NCI-H146 (cell line): ENCODE data around the gene HNRNPDL.
A peak's percentile ranks its signal among the peaks of the same experiment; 100 is the strongest.
"Not testable (repeated sequence)": the region's sequence is repeated elsewhere in the genome, so short reads cannot be mapped to it uniquely, and the experiment has no call there.

Experiments
- DNase-seq: peaks from one replicate; lab custom pipeline; 2025; lab: John Stamatoyannopoulos, UW

The HNRNPDL gene

DNA sequence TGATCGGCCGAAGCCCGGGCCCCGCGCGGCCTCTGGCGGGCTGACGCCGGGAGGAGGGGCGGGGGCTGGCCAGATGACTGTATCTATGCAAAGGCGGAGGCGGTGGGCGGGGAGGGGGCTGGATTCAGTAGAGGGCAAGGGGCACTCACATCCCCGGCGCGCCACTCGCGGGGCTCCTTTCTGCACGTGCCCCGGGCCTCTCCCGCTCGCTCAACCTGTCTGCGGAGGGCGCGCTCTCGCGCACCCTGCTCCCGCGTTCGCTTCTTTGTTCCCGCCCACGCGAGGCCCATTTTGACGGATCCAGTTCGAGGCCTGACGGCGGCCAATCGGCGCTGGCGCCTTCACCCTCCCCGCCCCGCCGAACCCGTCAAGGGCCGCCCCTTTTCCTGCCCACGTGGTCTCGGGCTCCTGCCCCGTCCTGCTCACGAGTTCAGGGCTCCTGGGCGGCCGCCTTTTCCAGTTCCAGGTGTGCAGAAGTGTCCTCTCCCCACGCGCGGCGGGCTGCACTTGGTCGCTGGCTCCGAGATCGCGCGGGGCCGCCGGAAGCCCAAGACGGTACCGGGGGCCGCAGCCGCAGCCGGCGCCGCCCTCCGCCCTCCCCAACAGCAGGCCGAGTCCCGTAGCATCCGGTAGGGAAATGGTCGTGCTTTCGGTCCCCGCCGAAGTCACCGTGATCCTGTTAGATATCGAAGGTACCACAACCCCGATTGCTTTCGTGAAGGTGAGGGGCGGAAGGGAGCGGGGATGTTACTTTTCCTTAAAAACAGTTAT, at the start of gene HNRNPDL, which contains the start of gene ENOPH1:
Gene HNRNPDL, minus strand, starts transcription at position 270 of the 771 bp plus-strand sequence. CDS start 772 bp downstream, outside the sequence.
Gene ENOPH1, plus strand, starts transcription at position 398 of the 771 bp plus-strand sequence. Its CDS starts 240 bp downstream, at position 638.
- DNase-seq = peak; percentile 97

- no peak for DNase-seq
Observed at GRCh38 chr4:82479562-82479961, 49.3 kb upstream of the HNRNPDL start.

- DNase-seq = not testable (repeated sequence)
Observed at GRCh38 chr4:82477469-82477868, 47.2 kb upstream of the HNRNPDL start.

DNA sequence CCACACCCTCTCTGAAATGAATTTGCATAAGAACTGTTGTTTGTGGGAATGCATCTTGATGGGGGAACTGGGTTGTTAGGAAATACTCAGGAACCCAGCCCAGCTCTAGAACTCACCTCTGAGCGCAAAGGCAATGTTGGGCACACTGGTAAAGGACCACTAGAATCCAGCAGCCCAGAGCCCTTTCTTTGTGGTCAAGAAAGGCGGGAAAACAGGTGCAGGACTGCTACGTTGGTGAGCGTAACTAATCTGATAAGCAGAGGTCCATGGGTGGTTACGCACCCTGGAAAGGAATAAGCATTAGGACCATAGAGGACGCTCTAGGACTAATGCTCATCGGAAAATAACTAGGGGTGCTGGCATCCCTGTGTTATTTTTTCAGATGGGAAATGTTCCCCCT, 45.7 kb upstream of the HNRNPDL start:
- DNase-seq = not testable (repeated sequence)

DNA sequence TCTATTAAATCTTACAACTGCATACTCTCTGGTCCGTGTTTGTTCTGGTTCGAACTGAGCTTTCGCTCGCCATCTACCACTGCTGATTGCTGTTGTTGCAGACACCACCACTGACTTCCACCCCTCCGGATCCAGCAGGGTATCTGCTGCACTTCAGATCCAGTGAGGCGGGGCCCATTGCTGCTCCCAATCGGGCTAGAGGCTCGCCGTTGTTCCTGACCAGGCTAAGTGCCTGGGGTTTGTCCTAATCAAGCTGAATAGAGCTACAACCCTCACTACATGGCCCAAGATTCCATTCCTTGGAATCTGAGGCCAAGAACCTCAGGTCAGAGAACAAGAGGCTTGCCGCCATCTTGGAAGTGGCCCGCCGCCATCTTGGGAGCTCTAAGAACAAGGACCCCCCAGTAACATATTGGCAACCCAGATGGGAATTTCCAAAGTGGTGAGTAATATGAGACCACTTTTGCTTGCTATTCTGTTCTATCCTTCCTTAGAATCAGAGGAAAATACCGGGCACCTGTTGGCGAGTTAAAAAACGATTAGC, 43.4 kb upstream of the HNRNPDL start:
- no peak for DNase-seq

DNA sequence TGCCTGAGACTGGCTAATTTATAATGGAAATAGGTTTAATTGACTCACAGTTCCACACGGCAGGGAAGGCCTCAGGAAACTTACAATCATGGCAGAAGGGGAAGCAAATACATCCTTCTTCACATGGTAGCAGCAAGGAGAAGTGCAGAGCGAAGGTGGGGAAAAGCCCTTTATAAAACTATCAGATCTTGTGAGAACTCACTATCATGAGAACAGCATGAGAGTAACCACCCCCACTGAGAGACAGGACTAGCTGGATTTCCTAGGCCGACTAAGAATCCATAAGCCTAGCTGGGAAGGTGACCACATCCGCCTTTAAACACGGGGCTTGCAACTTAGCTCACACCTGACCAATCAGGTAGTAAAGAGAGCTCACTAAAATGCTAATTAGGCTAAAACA, 42.8 kb upstream of the HNRNPDL start:
- DNase-seq = not testable (repeated sequence)

DNA sequence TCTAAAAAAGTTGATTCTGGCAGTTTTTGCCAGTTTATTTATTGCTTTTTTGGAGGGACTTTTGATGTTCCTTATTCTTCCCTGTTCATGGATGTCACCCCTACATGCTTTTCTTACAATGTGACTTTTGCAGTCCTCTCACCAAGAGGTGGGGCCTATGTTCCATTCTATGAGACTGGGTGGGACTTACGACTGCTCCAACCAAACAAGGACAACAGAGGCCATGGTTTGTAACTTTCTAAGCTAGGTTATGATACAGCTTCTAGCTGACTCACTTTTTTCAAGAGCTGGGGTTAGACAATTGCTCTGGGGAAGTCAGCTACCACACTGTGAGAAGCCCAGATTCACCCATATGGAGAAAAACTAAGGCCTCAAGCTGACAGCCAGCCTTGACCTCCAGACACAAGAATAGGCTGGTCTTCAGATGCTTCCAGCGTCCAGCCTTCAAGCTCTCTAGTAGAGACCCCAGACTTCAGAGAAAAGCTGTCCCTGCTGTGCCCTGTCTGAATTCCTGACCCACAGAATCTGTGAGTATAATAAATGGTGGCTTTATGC, 39.6 kb upstream of the HNRNPDL start:
- DNase-seq = peak; percentile 17

DNA sequence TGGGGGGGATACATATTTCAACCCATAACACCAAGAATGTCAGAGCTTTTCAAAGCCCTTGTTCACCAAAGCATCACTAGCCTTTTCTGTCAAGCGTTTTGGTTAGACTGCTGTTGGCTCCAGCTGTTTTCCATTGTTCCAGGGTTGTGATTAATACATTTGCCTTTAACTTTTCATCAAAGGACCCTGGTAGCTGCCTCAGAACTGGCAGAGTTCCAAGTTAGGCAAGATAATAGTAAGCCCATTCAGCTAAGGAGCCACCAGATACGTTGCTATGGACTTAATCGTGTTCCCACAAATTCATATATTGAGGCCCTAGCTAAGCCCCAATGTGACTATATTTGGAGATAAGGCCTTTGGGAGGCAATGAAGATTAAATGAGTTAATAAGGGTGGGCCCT, 37.2 kb upstream of the HNRNPDL start:
- peak; percentile 67 for DNase-seq

GRCh38 chr4:82463221-82463620, 33.0 kb upstream of the HNRNPDL start:
- no peak for DNase-seq

DNA sequence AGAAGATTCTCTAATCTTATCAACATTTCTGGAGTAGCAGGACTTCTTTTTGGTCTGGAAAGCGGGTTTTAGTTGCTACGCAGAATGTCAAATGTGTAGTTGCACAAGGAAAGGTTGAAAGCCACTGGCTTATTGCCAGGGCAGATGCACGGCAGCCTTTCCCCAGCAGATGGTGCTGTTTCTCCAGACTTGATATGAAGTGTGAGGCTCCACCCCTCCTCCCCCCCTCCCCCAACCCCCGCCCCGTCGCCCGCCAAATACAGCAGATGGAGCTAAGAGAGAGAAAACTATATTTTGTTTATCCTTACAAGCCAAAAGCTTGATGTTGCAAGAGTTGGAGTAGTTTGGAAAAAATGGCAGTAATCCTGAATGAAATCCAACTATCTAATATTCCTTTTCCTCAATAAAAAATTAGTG, 32.2 kb upstream of the HNRNPDL start:
- DNase-seq = peak; percentile 75

- DNase-seq = no peak
Observed at GRCh38 chr4:82461710-82462109, 31.4 kb upstream of the HNRNPDL start.

- DNase-seq = no peak
Observed at GRCh38 chr4:82458729-82459128, 28.5 kb upstream of the HNRNPDL start.

DNA sequence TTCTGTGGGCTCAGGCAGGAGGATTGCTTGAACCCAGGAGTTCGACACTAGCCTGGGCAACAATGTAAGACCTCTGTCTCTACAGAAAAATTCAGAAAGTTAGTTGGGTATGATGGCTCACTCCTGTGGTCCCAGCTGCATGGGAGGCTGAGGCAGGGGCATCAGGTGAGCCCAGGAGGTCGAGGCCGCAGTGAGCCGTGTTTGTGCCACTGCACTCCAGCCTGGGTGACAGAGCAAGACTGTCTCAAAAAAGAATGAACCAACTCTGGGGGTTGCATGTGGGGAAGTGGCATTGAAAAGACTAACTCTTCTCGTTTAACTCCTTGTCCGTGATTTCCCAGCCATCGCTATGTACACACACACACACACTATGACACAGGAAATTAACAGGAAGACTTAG, 27.0 kb upstream of the HNRNPDL start:
- DNase-seq = no peak

DNA sequence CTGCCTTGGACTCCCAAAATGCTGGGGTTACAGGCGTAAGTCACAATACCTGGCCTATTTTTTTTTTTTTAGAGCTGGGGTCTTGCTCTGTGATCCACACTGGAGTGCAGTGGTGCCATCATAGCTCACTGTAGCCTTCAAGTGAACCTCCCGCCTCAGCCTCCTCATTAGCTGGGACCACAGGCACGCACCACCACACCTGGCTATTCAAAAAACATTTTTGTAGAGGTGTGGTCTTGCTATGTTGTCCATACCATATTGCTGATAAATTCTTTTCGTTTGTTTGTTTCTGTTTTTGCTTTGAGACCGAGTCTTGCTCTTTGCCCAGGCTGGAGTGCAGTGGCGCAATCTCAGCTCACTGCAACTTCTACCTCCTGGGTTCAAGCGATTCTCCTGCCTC, 21.8 kb upstream of the HNRNPDL start:
- DNase-seq = no peak

GRCh38 chr4:82450966-82451755, 20.9 kb upstream of the HNRNPDL start:
- no peak for DNase-seq

GRCh38 chr4:82447886-82448285, 17.6 kb upstream of the HNRNPDL start:
- no peak for DNase-seq

DNA sequence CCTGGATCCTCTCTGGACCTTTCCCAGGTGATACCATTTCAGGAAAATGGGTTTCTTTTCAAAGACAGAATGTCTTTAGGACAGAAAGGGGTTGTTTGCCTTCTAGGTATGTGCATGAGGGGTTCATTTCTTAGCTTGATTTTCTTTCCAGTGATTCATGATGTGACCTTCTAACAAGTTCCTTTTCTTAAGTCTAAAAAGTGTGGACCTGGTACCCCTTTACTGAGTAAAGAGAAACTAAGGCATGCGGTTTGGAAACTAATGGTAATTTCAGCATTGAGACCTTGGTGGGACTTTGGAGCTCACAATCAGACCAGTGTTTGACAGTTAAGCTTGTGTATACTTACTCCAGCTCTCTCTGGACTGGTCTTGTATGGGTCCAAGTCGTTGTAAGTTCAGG, 8.8 kb upstream of the HNRNPDL start:
- no peak for DNase-seq

GRCh38 chr4:82437285-82438005, 7.2 kb upstream of the HNRNPDL start:
- DNase-seq = no peak

GRCh38 chr4:82436780-82437179, 6.5 kb upstream of the HNRNPDL start:
- DNase-seq = no peak

DNA sequence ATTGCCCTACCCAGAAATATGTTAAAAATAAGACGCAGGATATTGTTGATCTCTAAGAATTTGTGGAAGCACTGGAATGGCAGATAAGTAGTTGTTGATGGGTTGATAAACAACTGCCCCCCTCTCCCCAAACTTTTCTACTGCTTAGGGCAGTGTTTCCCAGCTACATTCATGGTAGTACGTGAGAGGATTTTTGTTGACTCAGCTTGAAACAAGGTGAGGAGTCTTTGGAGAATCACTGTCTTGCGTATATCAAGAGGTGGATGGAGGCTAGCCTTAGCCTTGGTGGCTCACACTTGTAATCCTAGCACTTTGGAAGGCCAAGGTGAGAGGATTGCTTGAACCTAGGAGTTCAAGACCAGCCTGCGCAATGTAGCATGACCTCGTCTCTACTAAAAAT, 5.9 kb upstream of the HNRNPDL start:
- DNase-seq = no peak

GRCh38 chr4:82434949-82435348, 4.7 kb upstream of the HNRNPDL start:
- DNase-seq = no peak

DNA sequence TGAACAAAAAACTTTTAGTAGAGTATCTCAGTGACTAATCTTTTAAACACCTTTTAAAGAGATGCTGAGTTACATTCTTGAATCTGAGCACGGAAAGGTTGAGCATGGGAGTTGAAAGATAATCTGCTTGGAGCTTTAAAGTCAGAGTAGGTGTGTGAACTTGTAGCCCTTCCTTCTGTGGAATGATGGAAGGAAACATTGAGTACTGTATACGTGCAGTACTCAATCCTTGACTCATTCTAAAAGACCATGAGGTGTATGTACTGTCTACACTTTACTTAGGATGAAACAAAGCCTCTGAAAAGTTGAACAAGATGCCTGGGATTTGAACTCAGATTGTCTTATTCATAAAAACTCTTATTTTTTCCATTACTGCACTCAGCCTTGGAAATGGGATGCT, 3.5 kb upstream of the HNRNPDL start:
- no peak for DNase-seq
